Activated naive CD8-positive, alpha-beta T cell treated with anti-CD3 and anti-CD28 coated beads, Interleukin-2, amount 50 U/mL, for 24 hours (primary cell): ENCODE data around the gene SULT2B1.

Experiments
- ATAC-seq: fragments of 150-1000 bp; cut with Tn5 transposase; one replicate; pipeline ENCODE4 v1.10.0; 2021
- DNase-seq: peaks from one replicate; pipeline ENCODE4 v3.0.0; 2021
- H3K27ac Mint-ChIP-seq: one replicate; pipeline ENCODE4 v1.8.0; 2021; ENCODE audit warnings: mild to moderate bottlenecking, mixed read lengths
- H3K27me3 Mint-ChIP-seq: one replicate; pipeline ENCODE4 v1.8.0; 2021; ENCODE audit warnings: mixed read lengths
- H3K36me3 Mint-ChIP-seq: one replicate; pipeline ENCODE4 v1.8.0; 2021; ENCODE audit warnings: low read depth, mixed read lengths
- H3K4me1 Mint-ChIP-seq: one replicate; pipeline ENCODE4 v1.8.0; 2021; ENCODE audit warnings: mixed read lengths
- H3K4me3 Mint-ChIP-seq: one replicate; pipeline ENCODE4 v1.8.0; 2021; ENCODE audit warnings: mild to moderate bottlenecking, moderate library complexity, mixed read lengths
- H3K9me3 Mint-ChIP-seq: one replicate; pipeline ENCODE4 v1.8.0; 2021; ENCODE audit warnings: mixed read lengths

Gene SULT2B1

GRCh38 chr19:48635263-48635965 is 83.4 kb downstream of the SULT2B1 start:
- H3K27me3 Mint-ChIP-seq: peaks cover 2% of the 10 kb centered on the region
- no peak for ATAC-seq
- H3K9me3 Mint-ChIP-seq: no peaks in the 10 kb centered on the region
- H3K27ac Mint-ChIP-seq: peak overlapping the region; percentile 89
- peaks cover 2% of the 10 kb centered on the region for H3K36me3 Mint-ChIP-seq
- peak; percentile 78 for DNase-seq
- peak overlapping the region; percentile 86 for H3K4me3 Mint-ChIP-seq
- peaks cover 64% of the 10 kb centered on the region for H3K4me1 Mint-ChIP-seq

- no peaks in the 10 kb centered on the region for H3K9me3 Mint-ChIP-seq
- H3K4me3 Mint-ChIP-seq: peak overlapping the region; percentile 86
- H3K4me1 Mint-ChIP-seq: peaks cover 62% of the 10 kb centered on the region
- H3K36me3 Mint-ChIP-seq: peaks cover 2% of the 10 kb centered on the region
- peaks cover 2% of the 10 kb centered on the region for H3K27me3 Mint-ChIP-seq
- ATAC-seq: no peak
- no peak for DNase-seq
- peak overlapping the region; percentile 88 for H3K27ac Mint-ChIP-seq
Observed at GRCh38 chr19:48635966-48636858, 84.2 kb downstream of the SULT2B1 start.

GRCh38 chr19:48636859-48637448 is 85.0 kb downstream of the SULT2B1 start, which contains the start of gene DBP:
Gene DBP (minus strand): TSS chr19:48637379. CDS start chr19:48636994, 385 bp downstream.
- H3K27ac Mint-ChIP-seq: peak within 1 kb of the TSS; percentile 96
- H3K36me3 Mint-ChIP-seq: peaks cover 2% of the 10 kb centered on the region
- no peaks in the 10 kb centered on the region for H3K9me3 Mint-ChIP-seq
- peaks cover 2% of the 10 kb centered on the region for H3K27me3 Mint-ChIP-seq
- peak within 1 kb of the TSS; percentile 86 for H3K4me3 Mint-ChIP-seq
- DNase-seq: no peak
- H3K4me1 Mint-ChIP-seq: peaks cover 57% of the 10 kb centered on the region
- ATAC-seq: no peak

GRCh38 chr19:48637449-48637947 is 85.5 kb downstream of the SULT2B1 start:
- Mint-ChIP-seq H3K27ac (peak overlapping the region; percentile 96), H3K4me1 (peaks cover 55% of the 10 kb centered on the region), H3K27me3 (peaks cover 2% of the 10 kb centered on the region), H3K4me3 (peak overlapping the region; percentile 86), H3K9me3 (no peaks in the 10 kb centered on the region), H3K36me3 (no peaks in the 10 kb centered on the region)
- ATAC-seq (peak; percentile 80), DNase-seq (peak; percentile 98)

GRCh38 chr19:48637948-48638830 is 86.2 kb downstream of the SULT2B1 start:
- Mint-ChIP-seq H3K4me3 (peak overlapping the region; percentile 86), H3K4me1 (peaks cover 49% of the 10 kb centered on the region), H3K9me3 (no peaks in the 10 kb centered on the region), H3K27ac (peak overlapping the region; percentile 96), H3K27me3 (peaks cover 2% of the 10 kb centered on the region), H3K36me3 (no peaks in the 10 kb centered on the region)
- DNase-seq (peak; percentile 69), ATAC-seq (peak; percentile 11)

GRCh38 chr19:48638831-48639381 is 86.9 kb downstream of the SULT2B1 start:
- DNase-seq (no peak), ATAC-seq (no peak)
- peak overlapping the region; percentile 86 for H3K4me3 Mint-ChIP-seq
- H3K9me3 Mint-ChIP-seq: no peaks in the 10 kb centered on the region
- H3K27me3 Mint-ChIP-seq: peaks cover 2% of the 10 kb centered on the region
- no peaks in the 10 kb centered on the region for H3K36me3 Mint-ChIP-seq
- H3K27ac Mint-ChIP-seq: peak overlapping the region; percentile 96
- H3K4me1 Mint-ChIP-seq: peaks cover 42% of the 10 kb centered on the region

GRCh38 chr19:48639483-48640375 is 87.8 kb downstream of the SULT2B1 start:
- H3K9me3 Mint-ChIP-seq: no peaks in the 10 kb centered on the region
- peaks cover 2% of the 10 kb centered on the region for H3K27me3 Mint-ChIP-seq
- peaks cover 38% of the 10 kb centered on the region for H3K4me1 Mint-ChIP-seq
- ATAC-seq: no peak
- no peak overlapping the region for H3K27ac Mint-ChIP-seq
- H3K4me3 Mint-ChIP-seq: no peak overlapping the region
- no peaks in the 10 kb centered on the region for H3K36me3 Mint-ChIP-seq
- no peak for DNase-seq

GRCh38 chr19:48641850-48642249 is 89.9 kb downstream of the SULT2B1 start:
- Mint-ChIP-seq H3K4me1 (peaks cover 44% of the 10 kb centered on the region), H3K36me3 (no peaks in the 10 kb centered on the region), H3K27ac (no peak overlapping the region), H3K27me3 (no peaks in the 10 kb centered on the region), H3K9me3 (no peaks in the 10 kb centered on the region), H3K4me3 (no peak overlapping the region)
- no peak for DNase-seq
- ATAC-seq: no peak

GRCh38 chr19:48642862-48643261 is 90.9 kb downstream of the SULT2B1 start:
- ATAC-seq (no peak), DNase-seq (no peak)
- Mint-ChIP-seq H3K4me3 (no peak overlapping the region), H3K27ac (no peak overlapping the region), H3K9me3 (no peaks in the 10 kb centered on the region), H3K36me3 (no peaks in the 10 kb centered on the region), H3K27me3 (no peaks in the 10 kb centered on the region), H3K4me1 (peaks cover 40% of the 10 kb centered on the region)

- no peak for ATAC-seq
- Mint-ChIP-seq H3K9me3 (no peaks in the 10 kb centered on the region), H3K27ac (peak overlapping the region; percentile 81), H3K4me3 (no peak overlapping the region), H3K27me3 (no peaks in the 10 kb centered on the region), H3K4me1 (peaks cover 33% of the 10 kb centered on the region), H3K36me3 (no peaks in the 10 kb centered on the region)
- no peak for DNase-seq
Observed at GRCh38 chr19:48644355-48644754, 92.4 kb downstream of the SULT2B1 start.

- Mint-ChIP-seq H3K27me3 (no peaks in the 10 kb centered on the region), H3K27ac (peak overlapping the region; percentile 81), H3K9me3 (no peaks in the 10 kb centered on the region), H3K4me1 (peaks cover 37% of the 10 kb centered on the region), H3K36me3 (no peaks in the 10 kb centered on the region), H3K4me3 (peak overlapping the region; percentile 79)
- DNase-seq: peak; percentile 74
- ATAC-seq: peak; percentile 73
Observed at GRCh38 chr19:48644839-48645619, 93.1 kb downstream of the SULT2B1 start.

GRCh38 chr19:48645620-48646000 is 93.6 kb downstream of the SULT2B1 start:
- Mint-ChIP-seq H3K27ac (peak overlapping the region; percentile 79), H3K9me3 (no peaks in the 10 kb centered on the region), H3K4me1 (peaks cover 36% of the 10 kb centered on the region), H3K36me3 (no peaks in the 10 kb centered on the region), H3K27me3 (no peaks in the 10 kb centered on the region), H3K4me3 (peak overlapping the region; percentile 79)
- ATAC-seq (no peak), DNase-seq (no peak)
